Measurements from ENCODE around the gene ZBTB4. TPM values are rescaled to one million over a fixed set of nuclear protein-coding genes. Genes with fewer than 3 reads are reported as not detected.

Gene ZBTB4
- total RNA-seq, 1 donor from 2014 or later = 25.1 TPM

DNA sequence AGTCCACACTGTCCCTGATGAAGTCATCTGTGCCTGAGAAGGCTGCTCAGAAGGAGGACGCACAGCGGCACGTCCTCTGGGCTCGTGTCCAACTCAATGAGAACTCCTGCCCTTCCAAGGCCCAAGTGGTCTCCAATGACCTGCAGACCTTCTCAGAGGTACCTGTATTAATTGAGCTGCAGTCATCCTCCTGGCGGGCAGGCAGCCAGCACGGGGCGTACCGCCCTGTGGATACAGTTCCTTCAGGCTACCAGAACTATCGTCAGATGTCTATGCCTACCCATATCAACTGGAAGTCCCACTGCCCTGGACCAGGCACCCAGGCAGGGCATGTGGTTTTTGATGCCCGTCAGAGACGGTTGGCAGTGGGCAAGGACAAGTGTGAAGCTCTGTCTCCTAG is 47.1 kb downstream of the ZBTB4 start:
- DNase-seq = no peak
- TF ChIP-seq, protein P1, sequence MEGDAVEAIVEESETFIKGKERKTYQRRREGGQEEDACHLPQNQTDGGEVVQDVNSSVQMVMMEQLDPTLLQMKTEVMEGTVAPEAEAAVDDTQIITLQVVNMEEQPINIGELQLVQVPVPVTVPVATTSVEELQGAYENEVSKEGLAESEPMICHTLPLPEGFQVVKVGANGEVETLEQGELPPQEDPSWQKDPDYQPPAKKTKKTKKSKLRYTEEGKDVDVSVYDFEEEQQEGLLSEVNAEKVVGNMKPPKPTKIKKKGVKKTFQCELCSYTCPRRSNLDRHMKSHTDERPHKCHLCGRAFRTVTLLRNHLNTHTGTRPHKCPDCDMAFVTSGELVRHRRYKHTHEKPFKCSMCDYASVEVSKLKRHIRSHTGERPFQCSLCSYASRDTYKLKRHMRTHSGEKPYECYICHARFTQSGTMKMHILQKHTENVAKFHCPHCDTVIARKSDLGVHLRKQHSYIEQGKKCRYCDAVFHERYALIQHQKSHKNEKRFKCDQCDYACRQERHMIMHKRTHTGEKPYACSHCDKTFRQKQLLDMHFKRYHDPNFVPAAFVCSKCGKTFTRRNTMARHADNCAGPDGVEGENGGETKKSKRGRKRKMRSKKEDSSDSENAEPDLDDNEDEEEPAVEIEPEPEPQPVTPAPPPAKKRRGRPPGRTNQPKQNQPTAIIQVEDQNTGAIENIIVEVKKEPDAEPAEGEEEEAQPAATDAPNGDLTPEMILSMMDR (IDR thresholded peaks at IDR 0.05; ENCODE audit: partially characterized antibody, unreplicated experiment) = no peak
- Mint-ChIP-seq H3K4me3 (ENCODE audit: unreplicated experiment) (no peak overlapping the region), H3K36me3 (ENCODE audit: unreplicated experiment) (no peaks in the 10 kb centered on the region), H3K4me1 (ENCODE audit: low read depth, unreplicated experiment) (peaks cover 3% of the 10 kb centered on the region), H3K27ac (ENCODE audit: unreplicated experiment) (no peak overlapping the region), H3K9me3 (ENCODE audit: unreplicated experiment) (peaks cover 9% of the 10 kb centered on the region), H3K27me3 (ENCODE audit: unreplicated experiment) (peaks cover 10% of the 10 kb centered on the region)

DNA sequence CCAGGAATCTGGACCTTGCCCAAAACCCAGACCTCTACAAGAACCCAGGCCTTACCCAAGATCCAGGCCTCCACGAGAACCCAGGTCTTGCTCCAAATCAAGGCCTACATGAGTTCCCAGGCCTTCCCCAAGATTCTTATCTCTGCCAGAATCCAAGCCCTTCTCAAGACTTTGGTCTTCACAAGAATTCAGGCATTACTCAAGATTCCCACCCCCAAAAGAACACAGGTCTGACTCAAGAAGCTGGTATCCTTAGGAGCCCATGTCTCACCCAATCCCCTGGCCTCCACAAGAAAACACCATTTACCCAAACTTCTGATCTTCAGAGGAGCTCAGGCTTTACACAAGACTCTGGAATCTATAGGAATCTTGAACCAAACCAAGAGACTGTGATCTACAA is 48.2 kb downstream of the ZBTB4 start:
- no peaks in the 10 kb centered on the region for H3K36me3 Mint-ChIP-seq (ENCODE audit: unreplicated experiment)
- no peak overlapping the region for H3K27ac Mint-ChIP-seq (ENCODE audit: unreplicated experiment)
- H3K4me3 Mint-ChIP-seq (ENCODE audit: unreplicated experiment) = no peak overlapping the region
- H3K9me3 Mint-ChIP-seq (ENCODE audit: unreplicated experiment) = peaks cover 9% of the 10 kb centered on the region
- TF ChIP-seq, protein P1 (IDR thresholded peaks at IDR 0.05; ENCODE audit: partially characterized antibody, unreplicated experiment) = no peak
- H3K27me3 Mint-ChIP-seq (ENCODE audit: unreplicated experiment) = peaks cover 7% of the 10 kb centered on the region
- H3K4me1 Mint-ChIP-seq (ENCODE audit: low read depth, unreplicated experiment) = peaks cover 3% of the 10 kb centered on the region
- DNase-seq = no peak

DNA sequence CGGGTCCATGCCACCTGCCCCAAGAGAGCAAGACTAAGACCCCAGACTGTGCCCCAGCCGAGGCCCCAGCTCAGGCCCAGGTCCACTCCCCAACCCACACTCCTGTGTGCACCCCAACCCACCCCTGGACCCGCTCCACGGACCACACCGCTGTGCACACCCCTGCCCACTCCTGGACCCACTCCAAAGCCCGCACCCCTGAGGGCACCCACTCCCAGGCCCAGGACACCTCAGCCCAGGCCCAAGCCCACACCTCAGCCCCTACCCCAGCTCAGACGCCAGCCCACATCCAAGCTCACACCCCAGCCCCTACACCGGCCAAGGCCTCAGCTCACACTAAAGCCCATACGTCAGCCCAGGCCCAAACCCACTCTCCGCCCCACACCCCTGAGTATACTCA is 49.7 kb downstream of the ZBTB4 start:
- no peaks in the 10 kb centered on the region for H3K4me1 Mint-ChIP-seq (ENCODE audit: low read depth, unreplicated experiment)
- peaks cover 11% of the 10 kb centered on the region for H3K27me3 Mint-ChIP-seq (ENCODE audit: unreplicated experiment)
- peaks cover 3% of the 10 kb centered on the region for H3K9me3 Mint-ChIP-seq (ENCODE audit: unreplicated experiment)
- no peak overlapping the region for H3K27ac Mint-ChIP-seq (ENCODE audit: unreplicated experiment)
- no peak overlapping the region for H3K4me3 Mint-ChIP-seq (ENCODE audit: unreplicated experiment)
- DNase-seq = no peak
- H3K36me3 Mint-ChIP-seq (ENCODE audit: unreplicated experiment) = no peaks in the 10 kb centered on the region
- TF ChIP-seq, protein P1 (IDR thresholded peaks at IDR 0.05; ENCODE audit: partially characterized antibody, unreplicated experiment) = no peak

DNA sequence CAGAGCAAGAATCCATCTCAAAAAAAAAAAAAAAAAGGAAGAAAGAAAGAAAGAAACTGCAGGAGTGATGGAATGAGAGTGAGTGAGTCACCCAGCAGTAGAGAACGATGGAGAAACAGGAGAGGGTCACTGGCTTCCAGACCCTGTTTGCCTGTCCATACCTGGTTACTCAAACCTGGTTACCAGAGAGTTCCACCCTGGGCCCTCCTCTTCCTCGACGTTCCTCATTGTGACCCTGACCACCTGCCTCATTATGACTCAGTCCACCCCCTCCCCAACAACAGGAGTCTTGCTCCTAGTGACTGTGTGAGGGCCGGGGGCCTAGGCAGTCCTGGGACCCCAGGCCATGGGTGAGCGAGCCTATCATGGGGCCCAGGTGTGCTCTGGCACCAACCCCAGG is 50.9 kb downstream of the ZBTB4 start, which contains the start of gene SPEM3:
Gene SPEM3, plus strand, starts transcription at position 301 of the 400 bp plus-strand sequence. Its CDS starts 46 bp downstream, at position 347.
- TF ChIP-seq, protein P1 (IDR thresholded peaks at IDR 0.05; ENCODE audit: partially characterized antibody, unreplicated experiment) = no peak
- H3K27me3 Mint-ChIP-seq (ENCODE audit: unreplicated experiment) = peaks cover 11% of the 10 kb centered on the region
- no peak within 1 kb of the TSS for H3K4me3 Mint-ChIP-seq (ENCODE audit: unreplicated experiment)
- no peak for DNase-seq
- no peaks in the 10 kb centered on the region for H3K4me1 Mint-ChIP-seq (ENCODE audit: low read depth, unreplicated experiment)
- no peaks in the 10 kb centered on the region for H3K36me3 Mint-ChIP-seq (ENCODE audit: unreplicated experiment)
- H3K27ac Mint-ChIP-seq (ENCODE audit: unreplicated experiment) = no peak within 1 kb of the TSS
- peaks cover 5% of the 10 kb centered on the region for H3K9me3 Mint-ChIP-seq (ENCODE audit: unreplicated experiment)

DNA sequence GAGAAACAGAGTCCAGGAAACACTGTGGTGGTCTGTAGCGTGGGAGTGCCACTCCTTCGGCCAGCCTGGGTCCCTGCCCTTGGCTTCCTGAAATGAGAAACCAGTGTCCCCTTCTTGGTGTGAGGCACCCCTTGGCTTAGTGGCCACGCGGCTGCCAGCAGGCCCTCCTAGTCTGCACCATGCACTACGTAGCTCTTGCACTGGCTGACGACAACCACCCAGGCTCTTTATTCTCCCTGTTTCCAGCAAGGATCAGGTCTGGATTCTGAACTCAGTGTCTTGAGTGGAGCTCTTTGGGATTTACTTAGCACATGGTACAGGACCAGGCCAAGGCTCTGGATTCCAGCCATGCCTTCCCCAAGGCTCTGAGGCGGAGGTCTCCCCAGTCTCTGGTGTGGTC is 51.9 kb downstream of the ZBTB4 start:
- no peak overlapping the region for H3K4me3 Mint-ChIP-seq (ENCODE audit: unreplicated experiment)
- peaks cover 11% of the 10 kb centered on the region for H3K27me3 Mint-ChIP-seq (ENCODE audit: unreplicated experiment)
- H3K27ac Mint-ChIP-seq (ENCODE audit: unreplicated experiment) = no peak overlapping the region
- no peaks in the 10 kb centered on the region for H3K4me1 Mint-ChIP-seq (ENCODE audit: low read depth, unreplicated experiment)
- peaks cover 5% of the 10 kb centered on the region for H3K9me3 Mint-ChIP-seq (ENCODE audit: unreplicated experiment)
- H3K36me3 Mint-ChIP-seq (ENCODE audit: unreplicated experiment) = no peaks in the 10 kb centered on the region
- TF ChIP-seq, protein P1 (IDR thresholded peaks at IDR 0.05; ENCODE audit: partially characterized antibody, unreplicated experiment) = no peak
- no peak for DNase-seq
